ENCODE measurements around the gene OR52J3.

- TF ChIP-seq POLR2AphosphoS5 (IDR thresholded peaks at IDR 0.05; ENCODE audit: insufficient read depth, low read depth, low read length) (no peak), JUN (IDR thresholded peaks at IDR 0.05; ENCODE audit: borderline replicate concordance, insufficient read depth, insufficient read length, low read depth) (no peak), CTCF (IDR thresholded peaks at IDR 0.05; ENCODE audit: extremely low read depth in 1 of 2, insufficient read depth in 1 of 2, low read depth in 1 of 2, low read length in 2 of 2) (no peak)
Measured at GRCh38 chr11:5092821-5093585, 46.7 kb downstream of the OR52J3 start.
